C1 segment of cervical spinal cord (tissue), 14 donors: ENCODE data around the gene ABR.

ENCODE experiments used
- DNase-seq, 14 donors: peaks; one replicate each; lab custom pipeline; 2025; lab: John Stamatoyannopoulos, UW

Gene ABR

GRCh38 chr17:1179818-1180742 lies at the start of gene ABR:
ABR (minus strand) TSS chr17:1179981; CDS start chr17:1179727, 254 bp downstream.
- peak in 5 of 14 donors; percentile 14 to 85 (median 44) for DNase-seq

- DNase-seq = peak in 5 of 14 donors; percentile 19 to 57 (median 26)
Observed at GRCh38 chr17:1229349-1229899, 49.6 kb upstream of the ABR start.

- no peak for DNase-seq
Observed at GRCh38 chr17:1228781-1229348, 49.1 kb upstream of the ABR start.

- DNase-seq = no peak
Observed at GRCh38 chr17:1227917-1228780, 48.4 kb upstream of the ABR start.

- DNase-seq = no peak
Observed at GRCh38 chr17:1227365-1227764, 47.6 kb upstream of the ABR start.

GRCh38 chr17:1226308-1226707 lies 46.5 kb upstream of the ABR start:
- no peak for DNase-seq

- no peak for DNase-seq
Observed at GRCh38 chr17:1224330-1224729, 44.5 kb upstream of the ABR start.

GRCh38 chr17:1223662-1224061 lies 43.9 kb upstream of the ABR start:
- no peak for DNase-seq

GRCh38 chr17:1222321-1222720 lies 42.5 kb upstream of the ABR start:
- DNase-seq = no peak

GRCh38 chr17:1221209-1221608 lies 41.4 kb upstream of the ABR start:
- no peak for DNase-seq

GRCh38 chr17:1220346-1220745 lies 40.6 kb upstream of the ABR start:
- DNase-seq = no peak

- no peak for DNase-seq
Observed at GRCh38 chr17:1217089-1217385, 37.3 kb upstream of the ABR start.

GRCh38 chr17:1216217-1217088 lies 36.7 kb upstream of the ABR start:
- DNase-seq = no peak

- no peak for DNase-seq
Observed at GRCh38 chr17:1212946-1213345, 33.2 kb upstream of the ABR start.

- no peak for DNase-seq
Observed at GRCh38 chr17:1211287-1211686, 31.5 kb upstream of the ABR start.

GRCh38 chr17:1208966-1209365 lies 29.2 kb upstream of the ABR start:
- DNase-seq = no peak

- DNase-seq = no peak
Observed at GRCh38 chr17:1206026-1206777, 26.4 kb upstream of the ABR start.

- no peak for DNase-seq
Observed at GRCh38 chr17:1203967-1204291, 24.1 kb upstream of the ABR start.

GRCh38 chr17:1203111-1203966 lies 23.6 kb upstream of the ABR start:
- no peak for DNase-seq
